ENCODE measurements around the gene COL4A3. TPM values are rescaled to one million over a fixed set of nuclear protein-coding genes. Genes with fewer than 3 reads are reported as not detected.

COL4A3 gene
- total RNA-seq, 1 donor from 2014 or later = 4.4 TPM

GRCh38 chr2:227287771-227288170 is 123.3 kb downstream of the COL4A3 start:
- no peak for TF ChIP-seq CTCF (IDR thresholded peaks at IDR 0.05; ENCODE audit: borderline replicate concordance)

GRCh38 chr2:227292314-227292713 is 127.9 kb downstream of the COL4A3 start:
- Histone ChIP-seq H3K9me3 (replicated peaks) (no peaks in the 10 kb centered on the region), H3K4me3 (no peak overlapping the region), H3K27me3 (ENCODE audit: low read depth) (no peaks in the 10 kb centered on the region), H3K4me1 (no peaks in the 10 kb centered on the region), H3K27ac (replicated peaks) (no peak overlapping the region), H3K36me3 (peaks cover 14% of the 10 kb centered on the region)
- TF ChIP-seq CTCF (IDR thresholded peaks at IDR 0.05; ENCODE audit: borderline replicate concordance) = no peak
- intact Hi-C loops (cut with micrococcal nuclease) = no loop called here
- DNase-seq = no peak

More at GRCh38 chr2:227287771-227288170, 123.3 kb downstream of the COL4A3 start:
- Histone ChIP-seq H3K4me1 (no peaks in the 10 kb centered on the region), H3K4me3 (no peak overlapping the region), H3K36me3 (peaks cover 33% of the 10 kb centered on the region), H3K27ac (replicated peaks) (no peak overlapping the region), H3K27me3 (ENCODE audit: low read depth) (no peaks in the 10 kb centered on the region), H3K9me3 (replicated peaks) (peaks cover 5% of the 10 kb centered on the region)
- no peak for DNase-seq
- intact Hi-C loops (cut with micrococcal nuclease) = no loop called here

GRCh38 chr2:227293531-227293930 is 129.1 kb downstream of the COL4A3 start:
- H3K4me3 ChIP-seq = no peak overlapping the region
- no peaks in the 10 kb centered on the region for H3K9me3 ChIP-seq (replicated peaks)
- H3K36me3 ChIP-seq = peaks cover 17% of the 10 kb centered on the region
- intact Hi-C loops (cut with micrococcal nuclease) = no loop called here
- TF ChIP-seq CTCF (IDR thresholded peaks at IDR 0.05; ENCODE audit: borderline replicate concordance) = no peak
- H3K4me1 ChIP-seq = no peaks in the 10 kb centered on the region
- no peak for DNase-seq
- H3K27me3 ChIP-seq (ENCODE audit: low read depth) = no peaks in the 10 kb centered on the region
- H3K27ac ChIP-seq (replicated peaks) = no peak overlapping the region

GRCh38 chr2:227295806-227296205 is 131.4 kb downstream of the COL4A3 start:
- Histone ChIP-seq H3K4me1 (no peaks in the 10 kb centered on the region), H3K4me3 (no peak overlapping the region), H3K9me3 (replicated peaks) (no peaks in the 10 kb centered on the region), H3K36me3 (peaks cover 6% of the 10 kb centered on the region), H3K27ac (replicated peaks) (no peak overlapping the region), H3K27me3 (ENCODE audit: low read depth) (no peaks in the 10 kb centered on the region)
- intact Hi-C loops (cut with micrococcal nuclease) = no loop called here
- no peak for TF ChIP-seq CTCF (IDR thresholded peaks at IDR 0.05; ENCODE audit: borderline replicate concordance)
- DNase-seq = no peak

GRCh38 chr2:227296671-227297405 is 132.4 kb downstream of the COL4A3 start:
- Histone ChIP-seq H3K4me3 (no peak overlapping the region), H3K4me1 (no peaks in the 10 kb centered on the region), H3K27me3 (ENCODE audit: low read depth) (no peaks in the 10 kb centered on the region), H3K9me3 (replicated peaks) (no peaks in the 10 kb centered on the region), H3K36me3 (peaks cover 5% of the 10 kb centered on the region), H3K27ac (replicated peaks) (no peak overlapping the region)
- TF ChIP-seq CTCF (IDR thresholded peaks at IDR 0.05; ENCODE audit: borderline replicate concordance) = no peak
- DNase-seq = no peak
- intact Hi-C loops (cut with micrococcal nuclease) = no loop called here

Data from left ventricle myocardium inferior (tissue), 1 donor.